Colonic mucosa (tissue), 4 donors: Measurements from ENCODE around the gene ARHGAP20. TPM values are rescaled to one million over a fixed set of nuclear protein-coding genes. Genes with fewer than 3 reads are reported as not detected.

Source experiments
- DNase-seq: peaks from one replicate; pipeline ENCODE4 v3.0.0-alpha.2; 2020
- H3K27ac ChIP-seq: fragments of 200-600 bp; one replicate; pipeline ENCODE4 v1.8.0; 2021
- H3K27me3 ChIP-seq: fragments of 200-600 bp; one replicate; pipeline ENCODE4 v1.8.0; 2021
- H3K36me3 ChIP-seq: fragments of 200-600 bp; one replicate; pipeline ENCODE4 v1.8.0; 2021
- H3K4me1 ChIP-seq: fragments of 200-600 bp; one replicate; pipeline ENCODE4 v1.8.0; 2021; ENCODE audit warnings: mild to moderate bottlenecking
- H3K4me3 ChIP-seq: fragments of 200-600 bp; one replicate; pipeline ENCODE4 v1.8.0; 2021
- H3K9ac ChIP-seq, 2 donors: one replicate each; pipeline ENCODE4 v1.7.0; 2013; ENCODE audit warnings: control low read depth in 2 of 2, low read depth in 2 of 2, low read length in 2 of 2
- H3K9me3 ChIP-seq: fragments of 200-600 bp; one replicate; pipeline ENCODE4 v1.8.0; 2021
- intact Hi-C: fragments of 100-400 bp; cut with DNase I; formaldehyde crosslinking; loops from one replicate; pipeline ENCODE4 v1.14.1; 2022
- total RNA-seq, 2 donors: library from RNA; stranded (reverse); fragmentation: NEBNext Ultra II Directional in 1 of 2; extraction: Animal tissue kit (Norgen Biotek cat#: 25700) in 1 of 2; gene quantifications; one replicate each; pipeline ENCODE4 v1.2.1, GENCODE V29; 2021
- TF ChIP-seq, protein P1 (sequence below): fragments of 200-600 bp; IDR thresholded peaks from one replicate; pipeline ENCODE4 v1.8.0; 2022; ENCODE audit warnings: antibody characterized with exemption, mild to moderate bottlenecking
- donor health status: healthy.
- donor health status: DM: no; HTN: no; CAD: no.
- donor health status: DM: no; HTN: no; CAD: no.

ARHGAP20 gene
- total RNA-seq, 2 donors from 2014 or later = 0.74 to 1.3 TPM

- no peak overlapping the region for H3K9ac ChIP-seq
- no peaks in the 10 kb centered on the region for H3K9me3 ChIP-seq
- no peak overlapping the region for H3K4me3 ChIP-seq
- H3K36me3 ChIP-seq = no peaks in the 10 kb centered on the region
- no peak overlapping the region for H3K27ac ChIP-seq
- no peak for DNase-seq
- no peaks in the 10 kb centered on the region for H3K4me1 ChIP-seq
- intact Hi-C loops = no loop called here
- TF ChIP-seq, protein P1, sequence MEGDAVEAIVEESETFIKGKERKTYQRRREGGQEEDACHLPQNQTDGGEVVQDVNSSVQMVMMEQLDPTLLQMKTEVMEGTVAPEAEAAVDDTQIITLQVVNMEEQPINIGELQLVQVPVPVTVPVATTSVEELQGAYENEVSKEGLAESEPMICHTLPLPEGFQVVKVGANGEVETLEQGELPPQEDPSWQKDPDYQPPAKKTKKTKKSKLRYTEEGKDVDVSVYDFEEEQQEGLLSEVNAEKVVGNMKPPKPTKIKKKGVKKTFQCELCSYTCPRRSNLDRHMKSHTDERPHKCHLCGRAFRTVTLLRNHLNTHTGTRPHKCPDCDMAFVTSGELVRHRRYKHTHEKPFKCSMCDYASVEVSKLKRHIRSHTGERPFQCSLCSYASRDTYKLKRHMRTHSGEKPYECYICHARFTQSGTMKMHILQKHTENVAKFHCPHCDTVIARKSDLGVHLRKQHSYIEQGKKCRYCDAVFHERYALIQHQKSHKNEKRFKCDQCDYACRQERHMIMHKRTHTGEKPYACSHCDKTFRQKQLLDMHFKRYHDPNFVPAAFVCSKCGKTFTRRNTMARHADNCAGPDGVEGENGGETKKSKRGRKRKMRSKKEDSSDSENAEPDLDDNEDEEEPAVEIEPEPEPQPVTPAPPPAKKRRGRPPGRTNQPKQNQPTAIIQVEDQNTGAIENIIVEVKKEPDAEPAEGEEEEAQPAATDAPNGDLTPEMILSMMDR = no peak
- H3K27me3 ChIP-seq = no peaks in the 10 kb centered on the region
Measured at GRCh38 chr11:110679323-110679975, 32.8 kb downstream of the ARHGAP20 start.

DNA sequence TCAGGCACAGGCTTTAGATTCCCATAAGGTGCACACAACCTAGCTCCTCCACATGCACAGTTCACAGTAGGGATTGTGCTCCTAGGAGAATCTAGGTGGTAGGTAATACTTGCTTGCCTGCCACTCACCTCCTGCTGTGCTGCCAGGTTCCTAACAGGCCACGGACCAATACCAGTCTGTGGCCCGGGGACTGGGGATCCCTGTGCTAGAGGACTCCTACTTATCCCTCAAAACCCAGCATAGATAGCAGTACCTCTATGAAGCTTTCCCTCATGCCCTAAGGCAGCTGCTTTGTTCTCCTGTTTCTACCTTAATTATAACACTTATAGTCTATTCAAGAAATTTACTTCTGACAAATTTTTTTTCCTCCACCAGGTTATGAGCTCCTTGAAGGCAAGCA lies 36.7 kb downstream of the ARHGAP20 start:
- intact Hi-C loops = no loop called here
- H3K27ac ChIP-seq = no peak overlapping the region
- TF ChIP-seq, protein P1 = no peak
- no peaks in the 10 kb centered on the region for H3K9me3 ChIP-seq
- no peaks in the 10 kb centered on the region for H3K36me3 ChIP-seq
- DNase-seq = no peak
- no peaks in the 10 kb centered on the region for H3K27me3 ChIP-seq
- H3K9ac ChIP-seq = no peak overlapping the region
- H3K4me3 ChIP-seq = no peak overlapping the region
- H3K4me1 ChIP-seq = no peaks in the 10 kb centered on the region

DNA sequence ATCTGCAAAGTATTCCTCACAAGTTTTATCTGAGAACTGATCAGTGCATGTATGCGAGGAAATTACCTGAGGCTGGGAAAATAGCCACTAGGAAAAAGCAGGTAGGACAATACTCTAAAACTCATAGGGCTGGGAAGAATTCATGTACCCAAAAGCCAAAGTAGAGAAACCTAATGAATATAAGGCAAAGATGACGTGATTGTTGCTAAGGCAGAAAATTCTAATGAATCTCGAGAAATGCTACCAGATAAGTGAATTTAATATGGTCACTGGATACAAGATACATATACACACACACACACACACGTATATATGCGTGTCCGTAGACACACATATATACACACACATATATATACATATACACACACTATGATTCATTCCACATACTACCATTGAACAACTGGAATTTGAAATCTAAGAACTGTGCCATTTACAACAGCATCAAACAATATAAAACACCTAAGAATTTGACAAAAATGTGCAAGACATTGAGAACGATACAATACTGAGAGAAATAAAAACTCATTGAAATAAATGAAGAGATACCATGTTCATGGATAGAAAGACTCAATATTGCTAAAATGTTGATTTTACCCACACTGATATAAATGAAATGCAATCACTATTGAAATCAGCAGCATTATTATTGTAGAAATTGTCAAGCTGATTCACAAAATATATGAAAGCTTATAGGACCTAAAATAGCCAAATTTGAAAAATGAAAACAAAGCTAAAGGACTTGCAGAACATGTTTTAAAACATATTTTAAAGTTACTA lies 46.4 kb downstream of the ARHGAP20 start:
- H3K27me3 ChIP-seq = no peaks in the 10 kb centered on the region
- no peaks in the 10 kb centered on the region for H3K9me3 ChIP-seq
- no peaks in the 10 kb centered on the region for H3K36me3 ChIP-seq
- no peaks in the 10 kb centered on the region for H3K4me1 ChIP-seq
- no peak overlapping the region for H3K9ac ChIP-seq
- intact Hi-C loops = no loop called here
- TF ChIP-seq, protein P1 = no peak
- H3K27ac ChIP-seq = no peak overlapping the region
- H3K4me3 ChIP-seq = no peak overlapping the region
- no peak for DNase-seq

DNA sequence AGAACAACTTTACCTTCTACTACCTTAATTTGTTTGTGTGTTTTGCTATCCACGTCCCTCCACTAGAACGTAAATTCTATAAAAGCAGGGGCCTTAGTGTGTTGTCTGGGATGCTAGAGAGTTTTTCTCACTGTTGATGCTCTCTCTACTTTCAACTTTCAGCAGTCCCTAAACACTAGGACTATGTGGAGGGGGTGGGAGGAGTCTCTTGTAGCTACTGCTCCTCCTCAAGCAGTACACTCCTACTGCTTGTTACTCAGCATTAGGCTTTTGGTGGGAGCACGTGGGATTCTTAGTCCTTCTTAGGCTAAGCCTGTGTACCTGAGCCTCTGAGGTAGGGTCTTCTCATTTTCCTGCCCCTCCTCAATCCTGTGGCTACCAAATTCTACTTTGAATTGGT lies 56.3 kb downstream of the ARHGAP20 start:
- Histone ChIP-seq H3K36me3 (no peaks in the 10 kb centered on the region), H3K4me3 (no peak overlapping the region), H3K4me1 (no peaks in the 10 kb centered on the region), H3K9ac (no peak overlapping the region), H3K9me3 (no peaks in the 10 kb centered on the region), H3K27me3 (no peaks in the 10 kb centered on the region), H3K27ac (no peak overlapping the region)
- intact Hi-C loops = no loop called here
- DNase-seq = no peak
- TF ChIP-seq, protein P1 = no peak

DNA sequence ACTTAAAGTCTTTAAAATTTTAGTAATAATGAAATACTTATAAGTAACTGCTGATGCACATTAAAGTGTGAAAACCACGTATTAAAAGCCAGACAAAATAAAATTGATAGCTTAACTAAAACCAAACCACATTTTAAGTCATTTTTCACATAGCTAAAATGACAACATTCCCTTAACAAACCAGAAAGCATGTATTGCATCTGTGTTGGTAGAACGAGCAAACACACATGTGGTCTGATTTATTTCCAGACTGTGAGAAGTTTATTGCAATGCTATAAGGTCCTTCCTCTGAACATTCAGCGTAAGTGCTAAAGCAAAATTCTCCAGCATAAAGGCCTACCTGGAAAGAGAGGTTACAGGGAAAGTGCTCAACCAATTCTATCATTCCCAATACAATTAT lies 57.8 kb downstream of the ARHGAP20 start:
- intact Hi-C loops = no loop called here
- Histone ChIP-seq H3K4me3 (no peak overlapping the region), H3K4me1 (no peaks in the 10 kb centered on the region), H3K27me3 (no peaks in the 10 kb centered on the region), H3K9me3 (no peaks in the 10 kb centered on the region), H3K9ac (no peak overlapping the region), H3K27ac (no peak overlapping the region), H3K36me3 (no peaks in the 10 kb centered on the region)
- no peak for DNase-seq
- TF ChIP-seq, protein P1 = no peak
